Dermis blood vessel endothelial cell (primary cell): ENCODE results near the gene RABIF. TPM values are rescaled to one million over a fixed set of nuclear protein-coding genes. Genes with fewer than 3 reads are reported as not detected.

ENCODE experiments used
- DNase-seq: peaks from one replicate; pipeline ENCODE4 v3.0.0; 2010
- total RNA-seq: library from RNA; depleted of rRNA; stranded (reverse); fragments of >200 nt; gene quantifications from 2 replicates; pipeline ENCODE4 v1.2.3, GENCODE V29; 2014

RABIF gene
- total RNA-seq, 1 donor from 2014 or later: 6.8 TPM

GRCh38 chr1:202871367-202871766, 17.6 kb downstream of the RABIF start:
- no peak for DNase-seq

DNA sequence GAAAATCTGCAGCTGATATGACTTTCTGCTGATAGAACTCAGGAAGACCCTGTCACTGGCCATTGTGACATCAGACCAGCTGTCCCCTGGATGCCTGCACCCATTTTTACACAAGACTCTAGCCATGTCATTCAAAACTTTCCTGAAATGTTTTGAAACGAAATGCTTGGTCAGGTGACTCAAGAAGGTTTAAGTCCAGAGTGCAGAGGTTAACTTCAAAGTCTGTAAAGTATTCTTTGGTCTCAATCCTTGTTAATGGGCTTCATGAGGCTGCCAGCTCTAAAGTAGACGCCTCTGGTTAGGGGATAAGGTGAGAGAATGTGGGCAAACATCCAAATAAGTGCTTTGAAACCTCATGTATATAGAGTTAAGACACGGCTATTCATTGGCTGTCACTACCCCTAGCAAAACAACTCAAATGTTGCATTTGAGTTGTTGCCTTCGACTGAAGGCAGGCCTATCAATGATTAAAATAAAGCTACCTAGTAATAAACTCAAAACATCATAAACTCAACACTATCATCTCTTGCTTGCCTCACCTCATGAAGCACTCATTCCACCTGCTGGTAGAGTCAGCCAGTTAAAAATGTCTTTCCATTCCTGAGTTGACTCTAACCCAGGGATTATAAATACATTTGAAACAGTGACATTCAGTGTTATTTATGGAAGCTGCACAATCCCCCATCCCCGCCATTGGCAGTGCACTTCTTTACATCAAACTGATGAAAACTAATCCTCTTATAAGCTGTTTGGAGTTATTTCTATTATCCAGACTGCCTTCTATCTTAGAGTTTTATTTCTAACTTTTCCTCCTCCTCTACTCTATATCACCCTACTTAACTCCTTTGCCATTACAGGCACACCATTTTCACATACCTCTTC, 26.0 kb downstream of the RABIF start:
- no peak for DNase-seq

- DNase-seq: peak; percentile 90
Measured at GRCh38 chr1:202861420-202862132, 27.4 kb downstream of the RABIF start.

DNA sequence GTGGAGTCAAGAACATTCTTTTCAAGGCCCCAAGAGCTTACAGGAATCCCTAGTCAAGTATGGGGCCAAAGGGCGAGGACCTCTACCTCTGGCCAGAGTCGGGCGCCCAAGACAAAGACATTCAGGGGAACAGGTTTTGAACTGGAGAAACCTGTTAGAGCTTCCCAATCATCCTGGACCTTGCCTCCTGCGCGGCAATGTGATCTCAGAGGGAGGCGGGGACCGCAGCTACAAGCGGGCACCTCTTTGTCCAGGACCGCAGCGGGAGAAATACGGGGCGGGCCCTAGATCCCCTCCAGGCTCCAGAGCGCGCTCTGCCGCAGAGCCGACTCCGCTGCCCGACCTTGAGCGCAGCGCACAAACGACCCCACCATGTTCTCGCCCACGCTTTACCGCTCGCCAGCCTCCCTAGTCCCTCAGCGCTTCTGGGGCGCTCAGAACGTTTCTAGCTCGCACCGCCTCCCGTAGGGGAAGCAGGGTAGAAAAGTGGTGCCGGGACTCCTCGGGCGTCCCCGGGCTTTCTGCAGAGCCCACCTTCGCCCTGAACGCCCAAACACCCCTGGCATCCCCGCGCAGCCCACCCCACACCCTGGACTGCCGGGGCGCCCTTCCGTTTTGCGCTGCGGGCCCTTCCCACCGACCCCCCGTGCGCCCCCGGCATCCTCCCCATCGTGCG, 28.1 kb downstream of the RABIF start:
- peak; percentile 49 for DNase-seq

GRCh38 chr1:202858789-202859414, 30.0 kb downstream of the RABIF start:
- DNase-seq: no peak

GRCh38 chr1:202858331-202858730, 30.6 kb downstream of the RABIF start:
- DNase-seq: peak; percentile 37

DNA sequence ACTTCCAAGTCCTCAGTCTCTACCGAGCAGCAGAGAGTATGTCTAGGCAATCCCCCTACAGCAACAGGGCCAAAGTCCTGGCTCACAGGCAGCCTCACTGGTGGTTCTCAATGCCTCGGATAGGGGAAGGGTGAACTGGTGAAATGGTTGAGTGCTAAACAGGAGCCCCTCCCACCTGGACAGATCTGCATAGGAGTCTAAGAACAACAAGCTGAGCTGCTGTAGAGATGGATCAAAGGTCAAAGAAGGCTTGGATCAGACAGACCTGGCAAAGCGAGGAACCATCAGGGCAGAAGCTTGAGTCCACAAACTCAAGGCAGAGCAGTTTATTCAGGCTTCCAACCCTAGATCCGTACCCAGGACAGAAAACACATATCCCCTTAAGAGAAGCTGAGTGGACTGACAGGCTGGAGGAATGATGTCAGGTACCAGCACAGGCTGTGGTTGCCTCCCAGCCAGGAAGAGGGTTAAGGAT, 31.8 kb downstream of the RABIF start:
- no peak for DNase-seq

DNA sequence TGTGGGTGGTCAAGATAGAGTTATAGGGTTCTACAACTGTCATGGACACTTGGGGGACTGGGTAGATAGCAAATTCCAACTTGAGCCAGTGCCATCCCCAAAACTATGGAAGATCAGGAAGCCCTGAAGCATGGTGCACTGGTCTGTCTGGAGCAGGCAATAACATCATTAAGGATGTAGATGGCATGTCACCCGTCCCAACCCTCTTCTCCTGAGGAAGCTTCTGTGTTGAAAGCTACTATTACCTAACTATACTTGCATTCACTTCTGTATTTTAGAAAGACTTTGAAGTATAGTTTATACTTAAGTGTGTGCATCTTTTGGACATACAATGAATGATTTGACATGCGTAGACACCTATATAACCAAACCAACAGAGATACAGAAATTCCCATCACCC, 32.9 kb downstream of the RABIF start:
- DNase-seq: no peak

DNA sequence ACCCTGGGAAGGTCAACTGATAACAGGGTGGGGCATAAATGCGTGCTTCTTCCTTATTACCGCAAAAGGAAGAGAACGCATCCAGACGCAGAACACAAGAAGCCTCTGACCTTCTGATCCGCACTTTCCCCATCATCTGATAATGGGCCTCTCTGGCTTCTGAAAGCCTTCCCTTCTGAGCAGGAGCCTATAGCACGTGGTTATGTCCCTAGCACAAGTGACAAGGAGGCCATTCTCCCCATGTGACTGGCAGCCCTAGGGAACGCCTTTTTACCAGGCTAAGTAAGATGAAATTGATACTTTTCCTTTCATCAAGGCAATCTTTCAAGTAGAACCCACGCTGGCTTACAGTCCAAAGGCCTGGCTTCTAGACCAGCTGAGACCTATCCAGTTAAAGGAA, 34.2 kb downstream of the RABIF start:
- DNase-seq: no peak

DNA sequence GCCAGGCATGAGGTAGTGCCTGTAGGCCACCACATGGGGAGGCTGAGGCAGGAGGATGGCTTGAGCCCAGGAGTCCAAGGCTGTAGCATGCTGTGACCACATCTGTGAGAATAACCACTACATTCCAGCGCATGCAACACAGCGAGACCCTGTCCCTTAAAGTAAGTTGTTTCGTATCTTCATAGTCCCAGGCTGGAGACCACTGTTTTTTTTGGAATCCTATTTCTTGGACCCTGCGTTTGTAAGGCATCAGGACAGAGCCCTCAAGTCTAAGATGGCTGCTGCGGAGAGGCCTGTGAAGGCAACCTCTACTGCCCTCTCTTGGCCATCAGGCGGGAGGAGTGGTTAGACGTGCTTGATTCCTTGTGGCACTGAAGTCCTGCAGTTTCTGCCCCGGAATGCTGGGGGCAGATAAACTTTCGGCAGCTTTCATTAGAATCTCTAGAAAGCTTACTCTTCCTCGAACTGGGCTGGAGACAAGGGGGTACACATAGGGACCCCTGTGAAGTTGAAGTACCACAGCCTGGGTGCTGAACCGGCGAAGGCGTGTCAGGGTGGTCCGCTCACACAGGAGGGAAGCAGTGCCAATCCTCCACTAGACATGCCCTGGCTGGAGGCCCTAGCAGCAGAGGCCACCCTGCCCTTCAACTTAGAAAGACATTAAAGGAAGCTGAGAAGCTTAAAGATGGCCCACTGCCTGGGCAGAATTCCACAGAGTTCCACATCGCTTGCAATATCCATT, 36.6 kb downstream of the RABIF start:
- DNase-seq: peak; percentile 85

DNA sequence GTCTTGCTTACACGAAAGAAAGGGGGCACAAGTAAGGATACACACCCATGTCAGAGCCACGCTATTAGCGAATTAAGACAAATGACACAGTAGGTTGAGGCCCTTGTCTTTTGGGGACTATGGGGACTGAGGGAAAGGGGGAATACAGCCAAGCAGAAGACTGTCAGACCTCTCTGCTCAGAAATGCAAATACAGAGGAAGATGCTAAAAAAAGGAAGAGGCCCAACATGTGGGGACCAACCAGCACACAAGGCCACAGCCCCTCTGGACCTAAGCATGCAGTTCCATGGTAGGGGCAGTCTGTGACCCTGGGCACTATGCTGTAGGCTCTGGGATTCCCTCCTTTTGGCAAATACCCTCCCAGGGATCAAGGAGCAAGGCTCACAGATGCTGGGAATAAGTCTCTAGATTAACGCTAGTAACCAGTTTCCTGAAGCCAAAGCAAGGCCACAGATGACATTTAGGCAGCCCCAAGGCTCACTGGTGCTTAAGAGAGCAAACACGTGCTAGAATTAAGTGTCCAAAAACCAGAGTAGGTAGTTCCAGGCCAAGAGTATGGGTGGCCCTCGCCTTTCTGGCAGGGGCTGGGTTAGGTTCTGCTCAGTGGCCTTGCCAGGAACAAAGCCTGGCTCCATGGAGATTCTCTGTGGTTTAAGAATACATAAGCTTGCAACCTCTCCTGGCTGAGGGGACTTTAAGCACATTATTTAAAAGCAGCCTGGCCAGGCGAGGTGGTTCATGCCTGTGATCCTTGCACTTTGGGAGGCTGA, 38.2 kb downstream of the RABIF start:
- no peak for DNase-seq

- no peak for DNase-seq
Measured at GRCh38 chr1:202848191-202848542, 40.8 kb downstream of the RABIF start.

DNA sequence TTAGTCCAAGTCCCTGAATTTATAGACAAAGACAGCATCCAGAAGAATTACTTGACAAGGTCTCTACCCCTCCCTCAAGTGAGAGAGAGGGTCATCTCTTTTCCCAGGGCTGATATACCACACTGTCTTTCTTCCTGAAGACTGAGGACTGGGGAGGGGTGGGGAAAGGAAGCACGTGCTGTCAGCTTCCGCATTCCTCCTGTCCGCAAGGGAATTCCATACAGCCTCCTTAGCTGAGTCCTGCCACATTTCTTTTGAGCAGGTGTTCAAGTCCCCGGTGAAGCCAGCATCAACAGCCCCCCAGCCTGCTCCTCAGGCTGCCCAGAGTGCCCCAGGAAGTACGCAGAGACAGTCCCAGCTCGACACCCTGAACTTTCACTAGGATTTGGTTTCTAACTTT, 44.0 kb downstream of the RABIF start:
- DNase-seq: peak; percentile 26

DNA sequence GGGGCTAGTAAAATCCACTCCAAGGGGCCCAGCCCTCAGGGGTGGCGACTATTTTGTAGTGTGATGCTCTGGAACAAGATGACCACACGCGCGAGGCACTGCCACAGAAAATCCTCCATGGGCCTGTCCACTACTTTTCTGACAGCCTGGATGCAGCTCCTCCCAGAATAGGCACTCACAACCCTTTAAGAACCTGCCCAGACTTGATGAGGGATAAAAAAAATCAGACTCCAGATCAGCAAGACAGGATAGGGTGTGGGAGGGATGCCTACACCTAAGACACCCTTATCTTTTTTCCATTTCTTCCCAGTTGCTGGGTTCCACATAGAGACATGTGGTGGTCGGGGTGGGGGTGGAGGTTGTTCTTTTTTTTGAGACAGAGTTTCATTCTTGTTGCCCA, 44.7 kb downstream of the RABIF start:
- no peak for DNase-seq

GRCh38 chr1:202843081-202843480, 45.9 kb downstream of the RABIF start:
- no peak for DNase-seq

DNA sequence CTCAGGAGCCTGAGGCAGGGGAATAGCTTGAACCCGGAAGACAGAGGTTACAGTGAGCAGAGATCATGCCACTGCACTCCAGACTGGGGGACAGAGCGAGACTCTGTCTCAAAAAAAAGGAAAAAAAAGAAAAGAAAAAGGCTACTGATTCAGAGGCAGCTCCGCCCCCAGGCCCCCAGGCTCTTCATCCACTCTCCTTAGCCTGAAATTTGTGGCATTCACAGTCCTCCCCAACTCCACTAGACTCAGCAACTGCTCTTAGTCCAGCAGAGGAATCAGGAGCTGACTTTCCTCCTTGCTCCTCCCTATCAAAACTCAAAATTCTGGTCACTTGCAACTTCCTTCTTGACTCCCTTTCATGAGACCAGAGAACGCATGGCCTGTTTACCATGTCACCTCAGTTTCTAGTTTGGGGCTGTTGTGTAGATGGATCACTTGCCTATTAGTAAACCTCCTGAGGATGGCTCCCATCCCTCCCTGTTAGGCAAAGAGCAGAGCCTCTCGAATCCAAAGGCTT, 51.1 kb downstream of the RABIF start:
- no peak for DNase-seq

DNA sequence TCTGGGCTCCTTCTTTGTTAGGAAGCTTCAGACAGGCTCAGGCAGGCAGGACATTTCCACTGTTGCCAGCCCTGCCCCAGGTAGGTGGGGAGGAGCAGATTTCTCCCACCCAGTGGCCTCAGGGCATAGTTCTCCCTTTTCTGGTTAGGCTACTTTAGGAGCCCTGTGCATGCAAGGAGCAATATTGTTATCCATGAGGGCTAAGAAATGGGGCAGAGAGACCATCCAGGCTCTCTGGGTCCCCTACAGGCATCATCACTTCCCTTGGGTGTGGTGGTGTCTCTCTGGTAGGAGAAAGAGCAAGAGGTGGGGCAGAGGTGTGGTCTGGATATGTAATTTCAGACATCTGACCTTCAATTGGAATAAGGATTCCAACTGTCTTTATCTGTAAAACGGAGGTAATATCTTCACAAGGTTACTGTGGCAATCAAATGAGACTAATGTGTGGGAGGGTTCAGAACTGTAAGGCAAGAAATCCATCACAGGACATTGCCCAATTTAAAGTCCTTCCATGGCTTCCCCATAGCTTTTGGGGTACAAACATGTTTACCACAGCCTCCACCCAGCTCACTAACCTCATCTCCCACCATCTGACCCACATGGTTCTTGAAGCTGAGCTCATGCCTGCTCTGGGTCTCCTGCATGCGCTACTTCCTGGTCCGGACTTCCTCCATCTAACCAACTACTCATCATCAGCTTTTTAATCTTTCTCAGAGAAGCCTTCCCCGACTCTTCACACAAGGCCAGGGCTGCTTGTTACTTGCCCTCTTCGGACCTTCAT, 52.1 kb downstream of the RABIF start:
- no peak for DNase-seq

DNA sequence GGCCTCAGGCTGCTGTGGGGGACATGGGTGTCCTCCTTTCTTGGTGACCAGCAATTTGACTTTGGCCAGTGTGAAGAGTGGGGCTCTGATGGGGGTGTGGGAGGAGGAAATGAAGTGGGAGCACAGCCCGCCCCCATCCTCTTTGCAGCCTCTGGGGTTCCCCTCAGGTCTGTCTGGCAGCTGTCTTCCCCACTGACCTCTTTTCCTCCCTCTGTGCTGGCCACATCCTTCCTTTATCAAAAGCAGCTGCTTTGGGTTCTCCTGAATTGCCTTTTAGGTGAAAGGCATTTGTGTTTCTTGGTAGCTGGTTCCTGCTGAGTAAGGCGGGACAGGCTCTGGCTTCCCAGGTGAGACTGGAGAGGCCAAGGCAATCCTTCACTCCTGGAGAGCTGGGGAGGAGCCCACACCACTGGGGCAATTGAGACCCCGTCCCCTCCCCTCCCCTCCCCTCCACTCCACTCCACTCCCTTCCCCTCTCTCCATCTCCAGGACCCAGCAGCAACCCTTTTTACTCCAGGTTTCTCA, 53.3 kb downstream of the RABIF start:
- DNase-seq: no peak

DNA sequence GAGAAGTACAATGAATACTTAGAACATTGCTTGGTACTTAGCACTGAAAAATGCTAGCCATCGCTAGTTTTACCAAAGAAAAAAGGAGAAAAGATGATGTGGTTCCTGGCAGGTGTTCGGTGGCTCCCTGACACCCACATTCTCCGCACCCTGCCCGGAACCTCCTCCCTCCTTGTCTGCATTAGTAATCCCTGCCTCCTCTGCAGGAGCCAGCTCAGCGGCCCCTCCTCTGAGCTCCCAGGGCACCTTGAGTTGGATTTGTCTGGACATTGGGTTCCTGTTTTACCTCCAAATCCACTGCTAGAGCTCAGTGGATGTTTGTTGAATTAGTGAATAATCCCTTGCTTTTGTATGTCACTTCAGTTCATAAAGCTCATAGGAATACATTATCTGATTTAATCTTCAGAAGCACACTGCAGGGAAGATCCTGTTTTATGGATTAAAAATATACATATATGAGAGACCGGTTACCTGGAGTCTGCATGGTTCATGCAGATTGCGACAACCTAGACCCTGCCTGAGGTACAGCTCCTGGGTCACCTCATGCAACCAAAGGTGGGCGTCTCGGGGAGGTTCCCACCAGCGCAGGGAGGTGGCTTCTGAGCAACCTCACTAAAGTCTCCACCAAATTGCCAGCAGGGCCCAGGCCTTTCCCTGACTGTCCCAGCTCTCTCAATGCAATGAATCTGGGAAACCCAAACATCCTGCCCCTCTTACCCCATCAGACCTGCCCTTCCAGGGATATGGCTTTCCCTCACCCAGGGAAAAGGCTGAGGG, 54.0 kb downstream of the RABIF start:
- DNase-seq: no peak
